Measurements from ENCODE around the gene MADD.

The MADD gene

GRCh38 chr11:47378836-47379170, 108.9 kb downstream of the MADD start:
- no peak for TF ChIP-seq CTCF (IDR thresholded peaks at IDR 0.05; ENCODE audit: low read length, missing control alignments)
- no peak for DNase-seq (ENCODE audit: low read depth)
- no peak overlapping the region for H3K4me3 ChIP-seq (replicated peaks; ENCODE audit: low read depth, low read length)

- TF ChIP-seq CTCF (IDR thresholded peaks at IDR 0.05; ENCODE audit: low read length, missing control alignments), result no peak
- DNase-seq (ENCODE audit: low read depth), result no peak
- no peak overlapping the region for H3K4me3 ChIP-seq (replicated peaks; ENCODE audit: low read depth, low read length)
Measured at GRCh38 chr11:47379317-47379716, 109.4 kb downstream of the MADD start.
